Effector CD8-positive, alpha-beta T cell (primary cell): ENCODE results near the gene HOOK1.
"Not testable (repeated sequence)": the region's sequence is repeated elsewhere in the genome, so short reads cannot be mapped to it uniquely, and the experiment has no call there.

Source experiments
- DNase-seq: peaks from one replicate; lab custom pipeline; 2025; lab: John Stamatoyannopoulos, UW

The HOOK1 gene

GRCh38 chr1:59885160-59885832, 70.5 kb downstream of the HOOK1 start:
- DNase-seq: no peak

DNA sequence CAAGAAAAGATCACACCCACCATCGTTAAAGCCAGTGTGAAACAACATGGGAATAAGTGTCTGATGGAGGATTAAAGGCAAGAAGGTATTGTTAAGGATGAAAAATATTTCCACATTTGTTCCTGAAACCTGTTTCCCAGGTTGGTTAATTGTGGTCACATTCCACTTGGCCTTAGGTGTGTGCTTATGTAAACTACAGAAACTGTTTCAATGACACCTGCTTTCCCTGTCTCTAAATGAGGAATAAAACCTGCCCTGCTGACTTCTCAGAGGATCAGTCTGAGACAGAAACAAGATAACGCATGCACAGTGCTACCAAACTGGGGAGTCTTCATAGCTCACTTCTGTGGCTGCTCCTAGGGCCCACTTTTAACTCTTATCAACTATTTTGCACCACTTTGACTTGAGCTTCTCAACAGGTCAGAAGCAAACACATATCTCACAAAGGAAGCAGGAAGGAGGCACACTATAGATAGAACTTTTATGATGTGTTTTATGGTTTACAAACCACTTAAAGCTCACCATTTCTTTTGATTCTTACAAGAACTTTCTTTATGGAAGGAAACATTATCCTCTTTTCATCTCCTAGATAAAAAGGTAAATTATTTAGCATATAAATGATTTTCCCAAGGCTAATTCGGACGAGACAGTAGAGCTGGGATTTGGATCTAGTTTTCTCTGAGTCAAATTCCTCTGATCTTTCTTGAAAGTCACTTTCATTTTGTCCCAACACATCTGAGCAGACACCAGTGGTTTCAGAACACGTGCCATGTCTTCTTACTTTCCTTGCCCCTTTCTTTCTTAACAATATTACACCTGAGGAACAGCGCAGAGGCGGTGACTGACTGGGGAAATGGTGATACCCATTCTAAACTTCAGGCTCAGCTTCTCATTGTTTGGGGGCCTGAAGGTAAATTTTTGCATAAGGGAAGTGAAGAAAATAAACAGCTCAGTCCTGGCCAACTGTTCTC, 78.4 kb downstream of the HOOK1 start:
- DNase-seq: no peak

- DNase-seq: no peak
Observed at GRCh38 chr1:59897165-59897564, 82.4 kb downstream of the HOOK1 start.

GRCh38 chr1:59898927-59899326, 84.2 kb downstream of the HOOK1 start:
- no peak for DNase-seq

DNA sequence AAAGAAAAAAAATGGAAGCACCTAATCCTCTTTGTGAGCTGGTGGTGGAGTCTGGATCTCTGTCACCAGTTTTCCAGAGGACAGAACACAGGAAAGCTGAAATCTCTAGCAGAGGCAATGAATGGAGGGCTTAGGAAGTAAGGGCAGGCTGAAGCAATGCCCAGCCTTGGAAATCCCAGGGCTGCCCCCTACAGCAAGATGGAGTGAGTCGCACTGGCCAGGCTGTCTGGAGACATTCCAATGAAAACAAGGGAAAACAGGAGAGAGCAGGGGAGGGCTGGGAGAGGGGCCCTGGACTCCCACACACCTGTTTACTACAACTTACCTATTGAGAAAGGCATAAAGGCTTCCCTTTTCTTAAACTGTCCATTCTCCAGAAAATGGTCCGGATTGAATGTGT, 85.9 kb downstream of the HOOK1 start:
- no peak for DNase-seq

GRCh38 chr1:59901770-59902388, 87.1 kb downstream of the HOOK1 start:
- DNase-seq: no peak

- DNase-seq: no peak
Observed at GRCh38 chr1:59903141-59903754, 88.5 kb downstream of the HOOK1 start.

DNA sequence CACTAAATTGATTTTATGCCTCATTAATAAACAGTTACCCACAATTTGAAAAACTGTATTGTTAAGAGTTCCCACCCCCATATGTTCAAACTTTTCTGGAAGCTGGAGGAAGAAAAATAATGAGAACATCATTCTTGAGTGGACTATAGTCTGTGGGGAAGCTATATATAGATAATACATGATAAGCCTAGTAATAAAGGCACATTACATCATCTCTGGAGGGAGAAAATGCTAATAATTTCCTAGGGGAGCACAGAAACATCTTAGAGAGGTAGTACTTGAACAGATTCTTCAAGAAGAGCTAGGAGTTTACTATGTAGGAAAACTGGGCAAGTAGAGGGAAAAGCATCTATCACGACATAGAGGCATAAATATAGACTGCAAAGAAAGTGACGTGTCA, 92.2 kb downstream of the HOOK1 start:
- DNase-seq: no peak

GRCh38 chr1:59908084-59908483, 93.3 kb downstream of the HOOK1 start:
- DNase-seq: no peak

DNA sequence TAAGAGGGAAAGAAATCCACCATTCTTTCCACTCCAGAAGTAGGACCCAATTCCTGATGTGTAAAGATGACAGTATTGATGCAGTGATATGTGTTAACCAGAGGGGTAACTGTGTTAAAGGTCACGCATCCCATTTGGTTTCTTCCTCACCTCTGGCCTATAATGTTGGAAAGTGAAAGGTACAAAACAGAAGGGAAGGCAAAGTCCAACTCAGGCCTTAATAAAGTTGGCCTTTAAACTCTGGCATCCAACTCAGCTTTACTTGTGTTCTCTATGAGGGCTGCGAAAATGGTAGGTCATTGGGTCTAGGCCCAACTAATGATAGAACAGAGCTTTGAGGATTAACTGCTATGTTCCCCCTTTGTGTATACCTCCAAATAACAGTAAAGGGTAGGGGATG, 93.9 kb downstream of the HOOK1 start:
- no peak for DNase-seq

- DNase-seq: not testable (repeated sequence)
Observed at GRCh38 chr1:59914791-59915286, 100.1 kb downstream of the HOOK1 start.

DNA sequence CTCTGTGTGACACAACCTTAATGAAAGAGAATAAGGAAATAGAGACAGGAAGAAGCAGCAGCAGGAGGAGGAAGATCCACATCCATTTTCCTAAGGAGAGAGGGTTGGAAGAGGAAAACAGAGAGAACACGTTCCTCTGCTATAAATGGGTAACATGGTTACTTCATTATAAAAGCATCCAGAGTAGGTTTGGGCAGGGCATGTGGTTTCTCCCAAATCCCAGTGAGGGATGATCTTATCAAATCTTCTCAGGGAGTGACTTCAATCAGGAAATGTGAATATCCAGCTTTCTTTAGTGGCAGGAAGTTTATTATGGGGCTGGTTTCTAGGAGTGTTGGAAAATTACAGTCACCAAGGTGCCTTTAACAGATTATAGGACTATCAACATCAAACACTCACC, 100.8 kb downstream of the HOOK1 start:
- DNase-seq: no peak

DNA sequence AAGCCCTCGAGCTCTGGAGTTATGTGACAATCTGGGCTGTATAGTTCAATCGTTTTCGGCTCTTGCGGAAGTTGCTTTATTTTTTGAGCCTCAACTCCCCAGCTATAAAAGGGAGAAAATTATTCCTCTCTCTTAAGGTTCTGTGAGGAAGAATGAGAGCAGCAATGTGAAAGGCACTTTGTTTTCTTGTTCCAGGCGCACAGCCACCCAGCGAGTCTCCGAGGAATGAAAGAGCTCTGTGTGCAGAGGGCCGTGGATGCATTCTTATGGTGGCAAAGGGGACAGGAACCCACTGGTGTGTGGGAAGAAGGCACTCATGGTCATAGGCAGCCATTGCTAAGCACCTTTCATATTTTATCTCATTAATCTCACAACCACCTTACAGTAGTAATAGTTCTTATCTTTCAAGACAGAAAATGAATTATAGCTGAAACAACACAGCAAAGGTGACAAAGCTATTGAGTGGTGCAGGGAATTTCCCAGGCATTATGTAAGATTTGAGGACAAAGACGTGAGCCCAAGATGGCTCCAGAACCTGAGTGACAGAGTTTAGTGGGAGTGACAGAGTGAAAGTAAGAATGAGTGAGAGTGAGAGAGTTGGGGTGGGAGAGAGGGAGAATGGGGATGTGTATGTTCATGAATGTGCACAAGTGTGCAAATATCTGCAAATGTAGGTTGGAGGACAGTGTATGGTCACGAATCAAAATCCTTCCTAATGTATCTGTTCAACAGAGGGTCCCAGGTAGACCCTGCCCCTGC, 102.5 kb downstream of the HOOK1 start:
- DNase-seq: no peak

DNA sequence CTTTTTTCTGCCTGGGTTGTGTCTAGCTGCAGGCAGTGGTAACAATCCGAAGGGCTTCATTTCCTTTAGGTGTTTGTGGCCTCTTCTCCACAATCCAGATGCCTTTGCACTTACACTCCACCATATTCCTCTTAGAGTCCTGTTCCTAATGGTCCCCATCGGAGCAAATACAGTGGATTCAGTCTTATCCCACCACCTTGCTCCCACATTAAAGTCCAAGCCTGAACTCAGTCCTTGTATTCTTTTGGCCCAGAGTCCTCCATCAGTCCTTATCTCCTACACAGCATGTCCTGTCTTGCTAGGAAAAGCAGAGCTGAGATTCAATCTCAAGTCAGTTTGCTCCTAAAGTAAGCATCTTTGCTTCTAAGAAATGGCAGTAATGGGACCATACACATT, 103.0 kb downstream of the HOOK1 start:
- no peak for DNase-seq

GRCh38 chr1:59919746-59920145, 105.0 kb downstream of the HOOK1 start:
- no peak for DNase-seq

- DNase-seq: not testable (repeated sequence)
Observed at GRCh38 chr1:59921258-59921899, 106.6 kb downstream of the HOOK1 start.

DNA sequence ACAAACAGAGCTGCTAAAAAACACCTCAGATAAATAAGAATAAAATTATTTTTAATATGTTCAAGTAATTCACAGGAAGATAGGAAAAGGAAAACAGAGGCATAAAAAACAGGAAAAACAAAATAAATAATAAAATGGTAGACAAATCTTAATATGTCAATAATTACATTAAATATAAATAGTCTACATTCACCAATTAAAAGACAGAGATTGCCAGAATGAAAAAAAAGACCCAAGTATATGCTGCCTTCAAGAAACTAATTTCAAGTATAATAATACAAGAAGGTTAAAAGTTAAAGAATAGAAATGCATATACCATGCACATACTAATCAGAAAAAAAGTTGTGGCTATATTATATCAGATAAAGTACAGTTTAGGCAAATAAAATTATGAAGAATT, 109.9 kb downstream of the HOOK1 start:
- DNase-seq: no peak
